ENCODE results near the gene ZP3.
"Not testable (repeated sequence)": the region's sequence is repeated elsewhere in the genome, so short reads cannot be mapped to it uniquely, and the experiment has no call there.

Gene ZP3

GRCh38 chr7:76442664-76443446 is 18.1 kb downstream of the ZP3 start:
- not testable (repeated sequence) for DNase-seq (ENCODE audit: low spot score)

GRCh38 chr7:76443846-76444245 is 19.1 kb downstream of the ZP3 start:
- not testable (repeated sequence) for DNase-seq (ENCODE audit: low spot score)

- DNase-seq (ENCODE audit: low spot score) = peak; percentile 53
Measured at GRCh38 chr7:76445577-76446008, 20.8 kb downstream of the ZP3 start.

GRCh38 chr7:76457017-76457416 is 32.3 kb downstream of the ZP3 start:
- not testable (repeated sequence) for DNase-seq (ENCODE audit: low spot score)

GRCh38 chr7:76458504-76458903 is 33.8 kb downstream of the ZP3 start:
- DNase-seq (ENCODE audit: low spot score) = not testable (repeated sequence)

GRCh38 chr7:76460767-76461166 is 36.0 kb downstream of the ZP3 start:
- not testable (repeated sequence) for DNase-seq (ENCODE audit: low spot score)

GRCh38 chr7:76461464-76462101 is 36.8 kb downstream of the ZP3 start, which contains the start of gene DTX2:
TSS of gene DTX2 (plus strand) at chr7:76461709. CDS start at chr7:76480510, 18,801 bp downstream.
- not testable (repeated sequence) for DNase-seq (ENCODE audit: low spot score)

GRCh38 chr7:76462271-76462882 is 37.6 kb downstream of the ZP3 start:
- DNase-seq (ENCODE audit: low spot score) = not testable (repeated sequence)

- DNase-seq (ENCODE audit: low spot score) = not testable (repeated sequence)
Measured at GRCh38 chr7:76464959-76465358, 40.2 kb downstream of the ZP3 start.

- not testable (repeated sequence) for DNase-seq (ENCODE audit: low spot score)
Measured at GRCh38 chr7:76465950-76466349, 41.2 kb downstream of the ZP3 start.

GRCh38 chr7:76467743-76468404 is 43.1 kb downstream of the ZP3 start:
- not testable (repeated sequence) for DNase-seq (ENCODE audit: low spot score)

GRCh38 chr7:76471556-76472221 is 46.9 kb downstream of the ZP3 start:
- not testable (repeated sequence) for DNase-seq (ENCODE audit: low spot score)

- DNase-seq (ENCODE audit: low spot score) = not testable (repeated sequence)
Measured at GRCh38 chr7:76473097-76473496, 48.3 kb downstream of the ZP3 start.

- DNase-seq (ENCODE audit: low spot score) = not testable (repeated sequence)
Measured at GRCh38 chr7:76476280-76476679, 51.5 kb downstream of the ZP3 start.

- not testable (repeated sequence) for DNase-seq (ENCODE audit: low spot score)
Measured at GRCh38 chr7:76476742-76477474, 52.2 kb downstream of the ZP3 start.

- not testable (repeated sequence) for DNase-seq (ENCODE audit: low spot score)
Measured at GRCh38 chr7:76479628-76480027, 54.9 kb downstream of the ZP3 start.

- DNase-seq (ENCODE audit: low spot score) = not testable (repeated sequence)
Measured at GRCh38 chr7:76480403-76481253, 55.9 kb downstream of the ZP3 start.

GRCh38 chr7:76482660-76483059 is 57.9 kb downstream of the ZP3 start:
- DNase-seq (ENCODE audit: low spot score) = not testable (repeated sequence)

- not testable (repeated sequence) for DNase-seq (ENCODE audit: low spot score)
Measured at GRCh38 chr7:76483081-76483480, 58.3 kb downstream of the ZP3 start.

- not testable (repeated sequence) for DNase-seq (ENCODE audit: low spot score)
Measured at GRCh38 chr7:76484456-76484855, 59.7 kb downstream of the ZP3 start.
